GM21367 (cell line): Measurements from ENCODE around the gene ANO9.
"Not testable (repeated sequence)": the region's sequence is repeated elsewhere in the genome, so short reads cannot be mapped to it uniquely, and the experiment has no call there.

ENCODE experiments used
- ATAC-seq: cut with Tn5 transposase; IDR thresholded peaks from one replicate; pipeline ENCODE4 v1.9.1; 2021; ENCODE audit not compliant: unreplicated experiment

Gene ANO9

DNA sequence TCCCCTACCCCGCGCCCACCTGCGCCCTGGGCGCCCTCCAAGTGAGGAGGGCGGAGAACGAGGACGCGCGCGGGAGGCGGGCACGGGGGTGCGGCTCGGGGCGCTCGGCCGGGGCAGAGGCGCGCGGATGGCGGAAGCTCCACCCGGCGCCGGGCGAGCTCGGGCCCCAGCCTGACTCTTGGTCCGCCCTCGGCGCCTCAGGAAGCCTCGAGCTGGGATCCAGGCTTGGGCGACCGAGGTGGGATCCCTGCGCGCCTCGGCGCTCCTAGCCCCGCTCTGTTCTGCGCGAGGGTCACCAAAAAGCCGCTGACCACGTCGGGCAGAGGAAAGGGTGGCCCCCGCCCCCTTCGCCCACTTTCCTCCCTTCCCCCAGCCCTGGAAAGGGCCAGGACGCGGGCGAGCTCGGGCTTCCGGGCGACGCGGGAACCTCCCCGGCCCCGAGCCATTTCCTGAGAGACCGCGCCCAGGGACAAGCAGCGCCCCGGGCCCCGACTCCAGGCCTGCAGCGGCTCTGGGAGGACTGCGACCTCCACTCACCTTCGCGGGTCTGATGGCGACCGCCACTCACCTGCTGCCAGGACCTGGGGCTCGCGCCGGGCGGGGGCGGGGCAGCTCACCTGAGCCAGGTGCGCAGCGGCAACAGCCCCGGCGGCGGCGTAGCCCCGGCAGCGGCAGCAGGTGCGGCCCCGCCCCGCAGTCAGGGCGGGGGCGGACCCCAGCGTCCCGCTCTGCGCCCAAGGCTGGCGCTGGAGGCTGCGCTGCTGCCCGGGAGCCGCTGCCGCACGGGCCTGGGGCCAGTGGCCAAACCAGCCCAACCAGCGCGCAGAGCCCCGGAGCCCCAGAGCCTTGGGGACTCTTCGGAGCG, 24.8 kb downstream of the ANO9 start:
- no peak for ATAC-seq

DNA sequence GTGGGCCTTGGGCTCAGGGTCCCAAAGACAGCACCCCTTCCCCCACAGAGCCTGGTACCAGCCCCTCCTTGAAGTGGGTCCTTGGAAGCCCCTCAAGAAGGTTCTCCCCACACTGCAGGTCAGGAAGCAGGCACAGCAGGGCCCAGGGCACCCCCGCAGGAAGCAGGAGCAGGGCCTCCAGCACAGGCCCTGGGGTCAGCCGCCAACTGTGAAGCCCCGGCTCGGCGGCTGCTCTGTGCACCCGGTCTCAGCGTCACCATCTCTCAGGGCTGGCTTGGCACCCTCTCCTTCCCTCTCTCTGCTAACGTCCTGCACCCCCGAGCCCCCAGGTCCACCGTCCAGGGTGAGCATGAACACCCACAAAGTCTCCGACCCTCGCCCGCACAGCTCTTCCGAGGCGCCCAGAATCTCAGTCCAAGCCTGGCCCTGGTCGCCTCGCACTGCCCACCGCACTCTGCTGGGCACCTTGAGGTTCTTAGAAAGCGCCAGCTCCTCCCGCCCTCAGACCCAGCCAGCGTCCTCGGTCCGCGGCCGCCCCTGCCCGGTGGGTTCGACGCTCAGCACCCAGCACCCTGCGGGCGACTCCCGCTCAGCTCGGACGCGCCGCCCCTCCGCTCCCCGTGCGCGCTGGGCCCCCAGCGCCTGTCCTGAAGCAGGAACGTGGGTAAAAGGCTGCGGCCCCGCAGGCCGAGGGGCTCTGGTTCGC, 25.6 kb downstream of the ANO9 start:
- ATAC-seq = no peak

DNA sequence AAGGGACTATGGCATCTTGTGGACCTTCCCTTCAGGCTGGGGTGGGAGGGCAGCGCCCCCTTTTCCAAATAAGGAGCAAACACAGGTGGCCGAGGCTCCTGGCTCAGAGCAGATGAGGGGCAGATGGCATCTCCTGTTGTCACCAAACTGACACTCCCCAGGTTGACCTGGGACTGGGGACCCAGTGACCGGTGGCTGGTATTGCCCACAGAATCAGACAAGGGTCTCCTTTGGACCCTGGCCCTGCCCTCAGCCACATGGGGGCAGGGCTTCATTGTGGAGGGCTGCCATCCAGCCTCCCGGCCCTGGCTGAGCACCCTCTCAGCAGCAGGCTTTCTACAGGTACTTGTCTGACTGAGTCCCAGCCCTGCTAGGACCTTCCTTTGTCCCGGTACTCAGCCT, 26.2 kb downstream of the ANO9 start:
- no peak for ATAC-seq

DNA sequence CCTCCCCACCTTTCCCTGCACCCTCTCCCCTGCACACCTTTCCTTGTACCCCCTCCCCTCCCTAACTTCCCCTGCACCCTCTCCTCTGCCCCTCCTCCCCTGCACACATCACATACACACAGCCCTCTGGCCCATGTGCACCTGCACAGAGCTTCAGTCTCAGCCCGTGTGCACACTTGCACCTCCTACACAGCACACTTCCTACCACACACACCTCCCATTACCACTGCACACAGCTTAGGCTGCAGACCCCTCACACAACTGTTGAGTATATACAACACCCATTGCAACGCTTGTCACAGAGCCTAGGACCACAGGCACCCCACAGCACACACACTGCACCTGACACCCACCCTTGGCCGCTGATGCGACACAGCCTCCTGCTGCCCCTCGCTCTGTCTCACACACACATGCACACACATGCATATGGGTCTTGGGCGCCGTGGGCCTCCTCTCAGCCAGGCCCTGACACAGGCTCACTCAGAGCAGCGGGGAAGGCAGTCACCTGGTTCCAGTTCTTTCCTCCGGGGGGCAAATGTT, 27.4 kb downstream of the ANO9 start:
- ATAC-seq = no peak

DNA sequence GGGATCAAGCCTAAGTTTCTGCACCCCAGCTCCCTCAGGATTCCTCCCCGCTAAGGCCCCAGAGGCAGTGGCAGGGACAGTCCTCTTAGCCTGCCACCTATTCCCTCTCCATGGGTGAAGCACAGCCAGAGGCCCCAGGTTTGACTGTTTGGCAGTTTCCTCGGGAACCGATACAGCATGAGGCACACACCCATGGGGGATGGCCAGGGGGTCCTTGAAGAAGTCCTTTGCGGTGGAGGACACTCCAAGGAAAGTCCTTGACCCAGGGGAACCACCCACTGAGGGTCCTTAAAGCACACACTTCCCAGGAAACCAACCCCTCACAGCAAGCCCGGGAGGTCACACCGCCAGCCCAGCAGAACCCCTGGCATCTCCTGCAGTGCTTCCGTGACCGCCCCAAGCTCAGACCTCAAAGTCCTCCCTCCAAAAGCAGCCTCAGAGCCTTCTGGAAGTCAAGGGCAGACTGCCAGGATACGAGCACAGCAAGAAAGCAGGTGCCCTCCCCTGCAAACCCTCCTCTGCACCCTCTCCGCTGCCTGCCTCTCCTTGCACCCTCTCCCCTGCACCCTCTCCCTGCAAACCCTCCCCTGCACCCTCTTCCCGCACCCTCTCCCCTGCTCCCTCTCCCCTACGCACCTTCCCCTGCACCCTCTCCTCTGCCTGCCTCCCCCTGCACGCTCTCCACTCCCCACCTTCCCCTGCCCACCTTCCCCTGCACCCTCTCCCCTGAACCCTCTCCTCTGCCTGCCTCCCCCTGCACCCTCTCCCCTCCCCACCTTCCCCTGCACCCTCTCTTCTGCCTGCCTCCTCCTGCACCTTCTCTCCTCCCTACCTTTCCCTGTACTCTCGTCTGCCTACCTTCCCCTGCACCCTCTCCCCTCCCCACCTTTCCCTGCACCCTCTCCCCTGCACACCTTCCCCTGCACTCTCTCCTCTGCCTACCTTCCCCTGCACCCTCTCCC, 28.4 kb downstream of the ANO9 start:
- no peak for ATAC-seq

DNA sequence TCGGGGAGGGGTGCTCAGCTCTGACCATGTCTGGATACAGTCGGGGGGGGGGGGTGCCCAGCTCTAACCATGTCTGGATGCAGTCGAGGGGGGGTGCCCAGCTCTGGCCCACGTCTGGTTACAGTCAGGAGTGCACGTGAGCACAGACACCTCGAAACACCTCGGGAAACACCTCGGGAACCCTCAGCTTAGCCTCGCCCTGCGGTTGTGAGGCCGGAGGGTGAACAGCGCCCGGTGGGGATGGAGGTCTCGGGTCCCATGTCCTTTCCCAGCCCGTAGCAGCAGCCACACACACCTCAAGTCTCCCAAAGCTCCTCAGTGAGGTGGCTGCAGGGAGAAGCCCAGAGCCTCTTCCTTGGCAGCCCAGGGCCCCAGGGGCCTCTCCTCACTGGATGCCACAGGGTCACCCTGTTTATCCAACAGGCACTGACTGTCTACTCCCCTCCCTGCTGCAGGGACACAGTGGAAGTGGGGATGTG, 29.1 kb downstream of the ANO9 start:
- no peak for ATAC-seq

DNA sequence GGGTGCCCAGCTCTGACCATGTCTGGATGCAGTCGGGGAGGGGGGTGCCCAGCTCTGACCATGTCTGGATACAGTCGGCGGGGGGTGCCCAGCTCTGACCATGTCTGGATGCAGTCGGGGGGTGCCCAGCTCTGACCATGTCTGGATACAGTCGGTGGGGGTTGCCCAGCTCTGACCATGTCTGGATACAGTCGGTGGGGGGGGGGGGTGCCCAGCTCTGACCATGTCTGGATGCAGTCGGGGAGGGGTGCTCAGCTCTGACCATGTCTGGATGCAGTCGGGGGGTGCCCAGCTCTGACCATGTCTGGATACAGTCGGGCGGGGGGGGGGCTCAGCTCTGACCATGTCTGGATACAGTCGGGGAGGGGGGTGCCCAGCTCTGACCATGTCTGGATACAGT, 30.3 kb downstream of the ANO9 start:
- not testable (repeated sequence) for ATAC-seq

DNA sequence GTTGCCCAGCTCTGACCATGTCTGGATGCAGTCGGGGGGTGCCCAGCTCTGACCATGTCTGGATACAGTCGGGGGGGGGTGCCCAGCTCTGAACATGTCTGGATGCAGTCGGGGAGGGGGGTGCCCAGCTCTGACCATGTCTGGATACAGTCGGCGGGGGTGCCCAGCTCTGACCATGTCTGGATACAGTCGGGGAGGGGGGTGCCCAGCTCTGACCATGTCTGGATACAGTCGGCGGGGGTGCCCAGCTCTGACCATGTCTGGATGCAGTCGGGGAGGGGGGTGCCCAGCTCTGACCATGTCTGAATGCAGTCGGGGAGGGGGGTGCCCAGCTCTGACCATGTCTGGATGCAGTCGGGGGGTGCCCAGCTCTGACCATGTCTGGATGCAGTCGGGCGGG, 31.1 kb downstream of the ANO9 start:
- ATAC-seq = not testable (repeated sequence)

DNA sequence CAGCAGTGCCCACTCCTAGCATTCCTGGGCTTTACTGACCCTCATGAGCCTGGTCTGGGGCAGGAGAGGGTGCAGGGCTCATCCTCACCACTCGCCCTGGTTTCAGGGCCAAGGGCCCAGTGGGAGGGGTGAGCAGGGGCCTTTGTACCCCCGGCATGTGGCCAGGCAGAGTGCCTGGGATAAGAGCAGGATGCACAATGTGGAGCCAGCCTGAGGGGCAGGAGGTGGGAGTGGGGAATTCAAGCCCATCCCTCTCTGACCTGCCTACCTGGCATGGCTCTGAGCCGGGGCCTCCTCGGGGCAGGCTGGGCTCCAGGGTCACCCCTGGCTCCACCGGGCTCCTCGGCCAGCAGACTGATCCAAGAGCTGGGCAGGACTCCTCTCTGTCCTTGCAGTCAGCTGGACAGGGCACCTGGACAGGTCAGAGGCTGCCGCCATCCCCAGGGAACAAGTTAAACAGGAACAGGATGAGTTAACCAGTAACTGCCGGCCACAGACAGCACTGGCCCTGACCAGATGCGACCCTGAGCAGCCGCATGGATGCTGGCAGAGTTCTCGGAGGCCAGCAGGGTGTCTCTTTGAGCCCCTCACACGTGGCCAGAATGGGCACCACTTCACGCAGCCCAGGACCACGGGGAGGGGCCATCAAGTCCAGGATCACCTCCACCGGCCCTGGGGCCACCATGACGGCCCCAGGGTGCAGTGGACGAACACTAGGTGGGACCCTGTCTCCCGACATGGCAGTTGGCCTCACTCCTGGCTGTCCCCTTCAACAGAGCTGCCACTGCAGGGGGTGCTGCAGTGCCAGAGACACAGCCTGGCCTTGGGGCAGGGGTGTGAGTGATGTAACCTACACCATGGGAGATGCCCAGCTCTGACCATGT, 32.0 kb downstream of the ANO9 start:
- no peak for ATAC-seq

DNA sequence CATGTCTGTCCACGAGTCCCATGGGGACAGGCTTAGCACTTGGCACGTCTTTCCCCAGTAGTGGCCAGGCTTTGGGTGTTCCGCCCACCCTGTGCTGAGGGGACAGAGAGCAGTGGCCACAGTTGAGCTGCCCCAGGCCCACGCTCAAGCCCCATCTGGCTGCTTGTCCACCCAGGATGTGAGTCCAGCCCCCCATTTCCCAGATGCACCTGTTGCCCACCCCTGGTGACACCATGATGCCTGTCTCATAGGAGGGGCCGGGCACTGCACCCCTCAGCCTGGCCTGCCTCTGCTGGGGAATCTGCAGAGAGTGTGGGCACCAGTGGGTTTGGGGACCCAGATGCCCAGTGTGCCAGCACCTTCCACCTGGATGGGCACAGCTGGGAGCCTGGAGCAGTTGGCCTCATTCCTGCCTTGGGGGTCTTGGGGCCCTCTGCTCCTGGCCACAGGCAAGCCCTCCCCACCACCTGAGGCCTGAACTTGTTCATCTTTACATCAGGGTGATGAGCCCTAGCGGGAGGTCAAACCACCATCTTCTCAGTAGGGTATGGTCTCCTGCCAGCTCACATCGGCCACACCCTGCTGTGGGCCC, 32.7 kb downstream of the ANO9 start:
- ATAC-seq = no peak

DNA sequence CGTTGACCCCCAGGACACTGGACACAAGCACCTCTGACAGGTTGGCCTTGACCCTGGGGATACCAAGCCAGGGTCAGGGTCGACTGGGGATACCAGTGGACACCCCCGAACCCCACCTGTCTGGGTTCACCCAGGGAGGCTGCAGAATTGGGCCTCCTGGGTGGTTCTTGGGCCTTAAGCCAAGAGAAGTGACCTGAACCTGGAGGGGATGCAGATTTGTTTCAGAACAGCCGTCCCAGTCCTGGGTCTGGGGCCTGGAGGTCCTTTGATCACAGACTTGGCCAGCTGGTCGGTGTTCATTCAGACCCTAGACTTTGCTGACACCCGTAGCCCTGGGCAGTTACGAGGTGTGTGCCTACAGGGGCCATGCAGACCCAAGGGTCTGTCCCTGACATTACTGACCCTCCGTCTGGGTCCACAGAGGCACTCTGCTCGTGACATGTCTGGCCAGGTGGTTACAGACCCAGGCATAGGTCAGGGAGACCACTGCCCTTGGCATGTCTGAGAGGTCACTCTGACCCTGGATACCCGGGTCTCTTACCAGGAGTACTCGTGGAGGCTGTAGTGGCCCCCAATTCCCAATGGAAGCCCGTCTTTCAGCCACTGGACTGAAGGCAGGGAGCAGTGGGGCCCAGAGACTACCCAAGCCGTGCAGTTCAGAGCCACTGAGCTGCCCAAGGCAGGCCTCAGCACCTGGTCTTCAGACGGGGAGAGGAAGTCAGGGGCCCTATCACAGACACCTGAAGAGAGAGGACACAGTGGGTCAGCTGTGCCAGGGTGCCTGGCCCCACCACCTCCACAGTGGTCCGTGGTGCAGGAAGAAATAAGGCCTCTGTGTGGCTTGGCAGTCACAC, 33.4 kb downstream of the ANO9 start:
- ATAC-seq = no peak

DNA sequence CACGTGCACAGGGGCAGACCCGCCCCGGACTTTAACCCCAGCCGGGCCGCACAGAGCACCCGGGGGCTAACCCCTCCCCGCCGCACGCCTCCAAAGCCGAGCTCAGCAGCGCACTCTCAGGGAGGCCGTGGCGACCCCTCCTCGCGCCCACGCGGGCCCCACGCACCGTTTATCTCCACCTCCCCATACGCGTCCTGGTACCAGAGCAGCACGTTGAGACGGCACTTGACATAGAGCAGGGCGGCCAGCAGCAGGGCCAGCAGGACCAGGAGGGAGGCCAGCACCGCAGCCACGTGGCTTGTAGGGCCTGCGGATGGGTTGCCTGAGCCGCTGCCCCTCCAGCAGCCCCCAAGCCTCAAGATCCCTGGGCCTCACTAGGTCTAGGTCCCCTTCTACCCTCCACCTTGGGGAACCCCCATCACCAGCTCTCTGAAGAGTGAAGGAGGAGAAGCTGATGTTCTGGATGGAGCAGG, 34.1 kb downstream of the ANO9 start:
- no peak for ATAC-seq

DNA sequence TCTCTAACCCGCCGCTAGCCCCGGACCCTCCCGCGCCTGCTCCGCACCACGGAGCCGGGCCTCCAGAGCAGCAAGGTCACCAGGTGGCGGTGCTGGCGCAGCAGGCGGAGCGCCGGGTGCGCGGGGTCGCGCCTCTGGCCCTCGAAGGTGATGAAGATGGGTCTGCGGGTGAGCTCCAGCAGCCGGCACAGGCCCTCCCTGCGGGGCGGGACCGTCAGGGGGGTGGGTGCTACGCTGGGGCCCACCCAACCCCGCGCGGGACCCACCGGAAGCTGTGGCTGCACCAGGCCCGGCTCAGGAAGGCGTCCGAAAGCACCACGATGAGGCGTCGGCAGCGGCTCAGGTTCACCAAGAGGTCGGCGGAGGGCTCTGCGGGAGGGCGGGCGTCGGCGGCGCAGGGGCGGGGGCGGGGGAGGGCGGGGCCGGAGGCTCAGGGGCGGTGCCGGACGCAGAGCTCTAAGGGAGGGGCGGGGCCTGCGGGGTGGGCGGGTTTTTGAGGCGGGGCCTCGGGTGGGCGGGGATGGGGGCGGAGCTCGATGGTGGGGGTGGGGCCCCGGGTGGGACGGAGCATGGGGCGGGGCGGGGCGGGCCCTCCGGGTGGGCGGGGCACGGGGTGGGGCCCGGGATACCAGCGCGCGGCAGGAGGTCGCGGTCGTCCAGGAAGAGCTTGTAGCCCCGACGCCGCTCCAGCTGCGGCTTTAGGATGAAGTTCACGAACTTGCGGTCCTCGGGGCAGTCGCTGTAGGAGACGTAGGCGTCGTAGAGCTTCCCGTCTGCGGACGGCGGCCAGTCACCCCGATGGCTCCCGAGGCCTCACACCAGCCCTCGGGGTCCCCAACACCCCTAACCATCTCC, 34.8 kb downstream of the ANO9 start:
- ATAC-seq = peak; percentile 61

DNA sequence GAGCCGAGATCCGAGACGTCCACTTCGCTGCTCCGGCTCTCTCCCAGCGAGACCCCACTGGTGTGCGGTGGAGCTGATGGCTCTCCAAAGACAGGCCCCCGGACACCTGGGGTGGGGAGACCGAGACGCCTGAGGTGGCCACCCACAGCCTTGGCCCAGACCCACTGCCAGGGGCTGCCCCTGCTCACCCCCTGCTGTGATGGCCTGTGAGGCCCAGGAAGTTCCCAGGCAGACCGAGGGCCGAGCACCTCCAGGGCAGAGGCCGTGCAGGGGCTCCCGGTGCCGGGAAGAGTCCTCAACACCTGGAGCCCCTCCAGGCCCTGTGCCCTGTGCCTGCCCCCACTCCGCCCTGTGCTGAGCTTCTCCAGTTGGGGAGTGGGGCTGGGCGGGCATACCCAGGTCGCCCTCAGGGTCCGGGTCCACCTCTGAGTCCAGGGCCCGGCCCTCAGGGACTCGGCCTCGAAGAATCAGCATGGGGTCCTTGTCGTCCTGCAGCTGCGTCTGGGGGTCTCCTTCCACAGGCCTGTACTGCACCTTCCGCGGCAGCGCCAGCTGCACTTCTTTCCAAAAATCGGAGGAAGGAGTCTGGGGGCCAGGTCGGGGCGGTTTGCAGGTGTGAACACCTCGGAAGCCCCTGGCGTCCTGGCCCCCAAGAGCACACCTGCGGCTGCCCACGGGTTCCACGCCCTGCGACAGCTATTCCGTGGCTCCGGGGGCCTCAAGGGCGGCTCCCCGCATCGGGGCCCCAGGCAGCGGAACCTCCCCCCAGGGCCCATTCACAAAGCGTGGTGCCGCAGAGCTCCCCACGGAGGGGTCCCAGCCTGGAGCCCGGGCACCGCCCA, 35.6 kb downstream of the ANO9 start:
- no peak for ATAC-seq

DNA sequence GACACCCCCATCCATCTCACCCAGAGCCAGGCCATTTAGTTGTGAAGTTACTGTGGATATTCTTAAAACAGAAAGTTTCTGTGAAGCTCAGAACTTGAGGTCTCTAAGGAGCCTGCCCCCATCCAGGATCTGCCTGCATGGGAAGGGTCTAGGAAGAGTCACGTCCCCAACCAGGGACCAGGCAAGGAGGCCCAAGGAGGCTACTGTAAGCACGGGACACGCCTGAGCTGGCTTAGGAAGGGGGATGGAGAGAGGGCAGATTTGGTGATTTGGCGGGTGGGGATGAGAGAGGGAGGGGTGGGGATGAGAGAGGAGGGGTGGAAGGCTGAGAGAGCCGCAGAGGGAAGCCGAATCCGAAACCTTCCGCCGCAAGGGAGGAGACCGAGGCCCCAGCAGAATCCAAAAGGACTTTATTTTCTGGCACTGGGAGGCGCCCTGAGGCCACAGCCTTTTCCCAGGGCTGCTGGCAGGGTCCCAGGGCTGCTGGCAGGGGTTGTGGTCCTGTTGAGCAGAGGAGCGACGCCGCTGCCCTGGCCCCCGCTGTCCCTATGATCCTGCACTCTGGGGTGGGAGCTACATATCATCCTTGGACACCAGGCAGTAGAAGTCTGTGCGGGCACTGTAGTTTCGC, 36.4 kb downstream of the ANO9 start:
- no peak for ATAC-seq
